NOMO-1 treated with DMSO at 0.1 percent for 48 hours (cell line): Measurements from ENCODE around the gene HRH1.
"Not testable (repeated sequence)": the region's sequence is repeated elsewhere in the genome, so short reads cannot be mapped to it uniquely, and the experiment has no call there.

Experiments
- DNase-seq: peaks from one replicate; lab custom pipeline; 2025; ENCODE audit not compliant: unreplicated experiment; lab: John Stamatoyannopoulos, UW

The HRH1 gene

GRCh38 chr3:11170052-11170770, 15.9 kb downstream of the HRH1 start:
- DNase-seq = no peak

- no peak for DNase-seq
Measured at GRCh38 chr3:11172096-11172690, 17.9 kb downstream of the HRH1 start.

- DNase-seq = no peak
Measured at GRCh38 chr3:11173828-11174465, 19.7 kb downstream of the HRH1 start.

DNA sequence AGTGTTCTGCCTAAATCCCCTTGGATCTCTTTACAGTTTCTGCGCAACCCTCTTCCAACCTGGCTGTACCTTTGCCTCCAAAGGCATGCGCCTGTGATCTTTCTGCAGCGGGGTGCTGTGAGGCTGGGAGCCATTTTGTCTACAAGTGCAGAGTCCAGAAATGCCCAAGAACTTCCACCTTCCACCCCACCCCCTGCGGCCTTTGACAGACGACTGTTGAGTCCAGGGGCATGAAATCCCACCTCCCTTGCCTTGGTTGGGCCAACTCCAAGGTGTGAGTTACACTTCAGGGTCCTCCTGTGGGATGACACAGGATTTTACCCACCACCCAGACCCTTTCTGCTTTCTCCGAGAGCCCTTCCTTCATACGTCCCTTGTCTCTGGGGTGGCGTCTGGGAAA, 24.1 kb downstream of the HRH1 start:
- DNase-seq = no peak

DNA sequence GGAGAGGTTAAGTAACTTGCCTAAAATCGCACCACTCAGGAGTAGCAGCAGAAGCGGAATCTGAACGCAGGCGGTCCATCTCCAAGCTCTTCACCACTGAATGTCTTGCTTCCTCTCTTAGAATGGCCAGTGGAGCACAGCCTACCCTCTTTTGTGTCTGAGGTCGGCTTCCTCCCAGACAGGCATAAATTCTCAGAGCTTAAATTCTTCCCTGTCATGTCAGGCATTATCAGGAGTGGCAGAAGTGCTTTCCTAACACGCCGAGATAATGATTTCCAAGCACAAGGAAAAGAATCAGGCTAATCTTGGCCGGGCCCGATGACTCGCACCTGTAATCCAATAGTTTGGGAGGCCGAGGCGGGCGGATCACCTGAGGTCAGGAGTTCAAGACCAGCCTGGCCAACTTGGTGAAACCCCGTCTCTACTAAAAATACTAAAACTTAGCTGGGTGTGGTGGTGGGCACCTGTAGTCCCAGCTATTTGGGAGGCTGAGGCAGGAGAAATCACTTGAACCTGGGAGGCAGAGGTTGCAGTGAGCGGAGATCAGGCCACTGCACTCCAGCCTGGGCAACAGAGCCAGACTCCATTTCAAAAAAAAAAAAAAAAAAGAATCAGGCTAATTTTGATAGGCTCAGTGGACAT, 30.2 kb downstream of the HRH1 start:
- DNase-seq = not testable (repeated sequence)

DNA sequence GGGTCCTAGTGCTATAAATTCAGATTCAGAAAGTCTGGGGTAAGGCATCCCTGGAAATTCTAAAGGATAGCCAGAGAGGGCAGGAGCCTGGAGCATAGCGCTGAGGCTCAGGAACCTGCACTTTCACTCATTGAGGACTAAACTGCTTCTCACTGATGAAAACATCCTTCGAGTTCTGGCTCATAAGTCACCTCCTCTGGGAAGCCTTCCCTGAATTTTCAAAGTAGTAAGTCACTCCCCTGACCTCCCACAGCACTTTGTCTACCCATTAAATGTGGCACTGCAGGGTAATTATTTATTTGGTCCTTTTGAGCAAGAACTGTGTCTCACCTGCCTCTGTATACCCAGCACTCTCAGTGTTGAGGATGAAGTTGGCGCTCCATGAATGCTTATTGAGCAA, 30.9 kb downstream of the HRH1 start:
- DNase-seq = no peak

GRCh38 chr3:11185564-11186317, 31.4 kb downstream of the HRH1 start:
- no peak for DNase-seq

- no peak for DNase-seq
Measured at GRCh38 chr3:11186318-11186692, 32.0 kb downstream of the HRH1 start.

GRCh38 chr3:11186771-11187191, 32.5 kb downstream of the HRH1 start:
- DNase-seq = no peak

GRCh38 chr3:11187681-11188080, 33.4 kb downstream of the HRH1 start:
- no peak for DNase-seq

DNA sequence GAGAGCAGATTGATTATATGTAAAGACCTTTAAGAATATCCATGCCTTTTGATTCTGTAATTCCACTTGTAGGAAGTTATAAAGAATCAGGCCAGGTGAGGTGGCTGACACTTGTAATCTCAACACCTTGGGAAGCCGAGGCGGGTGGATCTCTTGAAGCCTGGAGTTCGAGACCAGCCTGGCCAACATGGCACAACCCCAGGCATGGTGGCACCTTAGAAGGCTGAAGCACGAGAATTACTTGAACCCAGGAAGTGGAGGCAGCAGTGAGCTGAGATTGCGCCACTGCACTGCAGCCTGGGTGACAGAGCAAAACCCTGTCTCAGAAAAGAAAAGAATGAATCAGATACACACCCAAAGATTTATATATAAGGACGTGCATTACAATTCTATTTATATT, 33.9 kb downstream of the HRH1 start:
- no peak for DNase-seq

DNA sequence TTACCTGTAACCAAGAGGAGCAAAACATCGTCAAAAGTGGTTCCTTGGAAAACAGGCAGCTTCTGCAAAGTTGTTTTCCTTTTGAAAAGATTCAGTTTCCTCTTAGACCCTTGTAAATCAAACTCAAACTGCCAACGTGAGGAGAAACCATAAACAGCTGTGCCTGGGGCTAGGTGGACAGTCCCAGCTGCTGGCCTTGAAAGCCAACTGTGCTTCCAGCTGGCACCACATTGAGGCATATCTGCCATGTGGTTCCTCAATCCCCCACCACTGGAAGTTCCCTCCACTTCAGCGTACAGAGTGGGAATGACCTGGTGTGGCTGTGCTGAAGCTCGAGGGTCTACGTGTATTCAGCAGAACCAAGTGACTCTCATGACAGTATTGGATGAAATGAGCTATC, 40.9 kb downstream of the HRH1 start:
- no peak for DNase-seq

DNA sequence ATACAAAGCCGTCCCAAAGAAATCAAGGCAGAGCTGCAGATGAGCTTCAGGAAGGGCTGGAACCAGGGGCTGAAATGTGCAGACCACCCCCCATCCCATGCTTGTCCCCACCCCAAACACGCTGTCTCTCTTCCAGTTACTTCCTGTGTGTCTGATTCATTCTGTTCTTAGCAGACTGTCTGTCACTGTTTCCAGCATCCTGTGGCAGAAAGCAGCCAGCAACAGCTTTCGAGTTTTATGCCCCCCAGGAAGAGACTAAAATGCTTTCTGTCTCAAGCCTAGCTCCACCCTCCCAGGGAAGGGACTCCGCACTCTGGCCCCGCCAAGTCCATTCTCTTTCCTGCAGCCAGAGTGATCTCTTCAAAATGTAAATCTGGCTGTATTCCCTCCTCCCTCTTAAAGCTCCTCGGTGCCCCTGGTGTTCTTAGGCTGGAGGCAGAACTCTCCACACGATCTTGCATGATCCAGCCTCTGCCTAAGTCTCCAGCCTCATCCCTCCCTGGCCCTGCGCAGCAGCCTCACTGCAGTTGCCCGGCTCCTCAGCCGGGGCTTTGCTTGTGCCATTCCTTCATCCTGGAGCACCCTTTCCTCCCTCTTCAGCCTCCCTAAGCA, 41.5 kb downstream of the HRH1 start:
- no peak for DNase-seq

GRCh38 chr3:11197484-11197883, 43.2 kb downstream of the HRH1 start:
- no peak for DNase-seq

- DNase-seq = no peak
Measured at GRCh38 chr3:11198070-11198469, 43.8 kb downstream of the HRH1 start.

DNA sequence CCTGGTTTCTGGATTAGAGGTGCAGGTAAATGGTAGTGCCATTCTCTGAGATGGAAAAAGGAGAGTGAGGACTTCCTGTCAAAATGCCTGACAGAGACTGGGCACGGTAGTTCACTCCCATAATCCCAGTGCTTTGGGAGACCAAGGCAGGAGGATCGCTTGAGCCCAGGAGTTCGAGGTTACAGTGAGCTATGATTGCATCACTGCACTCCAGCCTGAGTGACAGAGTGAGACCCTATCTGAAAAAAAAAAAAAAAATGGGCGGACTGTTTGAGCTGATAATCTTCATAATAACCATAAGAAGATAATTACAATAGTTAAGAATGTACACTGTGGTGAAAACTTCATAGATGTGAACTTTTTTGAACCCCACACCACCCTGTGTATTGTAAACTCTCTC, 44.2 kb downstream of the HRH1 start:
- DNase-seq = no peak

DNA sequence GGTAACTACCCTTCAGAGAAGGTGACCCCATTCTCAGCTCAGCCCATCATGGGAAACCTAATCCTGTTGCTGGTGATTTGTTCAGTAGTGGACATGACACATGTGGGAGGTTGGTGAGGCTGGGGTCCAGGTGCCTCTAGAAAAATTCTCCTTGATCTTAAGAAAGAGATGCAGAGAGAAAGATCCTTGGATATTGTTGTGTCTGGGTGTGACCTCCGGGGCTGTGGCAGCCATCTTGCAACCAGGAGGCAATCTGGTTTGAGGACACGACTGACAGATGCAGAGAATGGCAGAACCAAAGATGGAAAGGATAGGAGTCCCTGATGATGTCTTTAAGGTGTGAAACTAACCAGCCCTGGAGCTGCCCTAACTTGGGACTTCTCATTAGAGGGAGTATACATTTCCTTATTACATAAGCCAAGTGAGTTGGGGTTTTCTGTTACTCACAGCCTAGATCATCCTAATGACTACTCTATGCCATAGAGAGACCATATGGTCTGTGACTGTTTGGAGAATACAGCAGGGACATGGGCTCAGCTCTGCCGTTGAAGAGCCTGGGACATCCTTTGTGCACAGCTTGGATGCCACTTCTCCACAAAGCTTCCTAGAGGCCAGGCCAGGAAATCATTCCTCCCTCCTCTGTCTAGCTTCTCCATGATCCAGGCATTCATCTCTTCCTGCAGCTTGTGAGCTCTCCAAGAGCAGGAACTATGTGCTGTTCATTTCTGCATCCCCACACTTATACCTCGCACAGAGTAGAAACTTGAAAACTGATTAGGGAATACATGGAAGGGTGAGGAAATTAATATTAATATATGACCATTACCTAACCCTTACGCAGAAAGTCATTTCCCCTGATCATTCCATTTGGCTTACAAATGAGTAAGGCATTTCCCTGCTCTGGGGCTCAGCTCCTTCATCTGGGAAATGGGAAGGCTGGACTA, 45.9 kb downstream of the HRH1 start:
- no peak for DNase-seq

DNA sequence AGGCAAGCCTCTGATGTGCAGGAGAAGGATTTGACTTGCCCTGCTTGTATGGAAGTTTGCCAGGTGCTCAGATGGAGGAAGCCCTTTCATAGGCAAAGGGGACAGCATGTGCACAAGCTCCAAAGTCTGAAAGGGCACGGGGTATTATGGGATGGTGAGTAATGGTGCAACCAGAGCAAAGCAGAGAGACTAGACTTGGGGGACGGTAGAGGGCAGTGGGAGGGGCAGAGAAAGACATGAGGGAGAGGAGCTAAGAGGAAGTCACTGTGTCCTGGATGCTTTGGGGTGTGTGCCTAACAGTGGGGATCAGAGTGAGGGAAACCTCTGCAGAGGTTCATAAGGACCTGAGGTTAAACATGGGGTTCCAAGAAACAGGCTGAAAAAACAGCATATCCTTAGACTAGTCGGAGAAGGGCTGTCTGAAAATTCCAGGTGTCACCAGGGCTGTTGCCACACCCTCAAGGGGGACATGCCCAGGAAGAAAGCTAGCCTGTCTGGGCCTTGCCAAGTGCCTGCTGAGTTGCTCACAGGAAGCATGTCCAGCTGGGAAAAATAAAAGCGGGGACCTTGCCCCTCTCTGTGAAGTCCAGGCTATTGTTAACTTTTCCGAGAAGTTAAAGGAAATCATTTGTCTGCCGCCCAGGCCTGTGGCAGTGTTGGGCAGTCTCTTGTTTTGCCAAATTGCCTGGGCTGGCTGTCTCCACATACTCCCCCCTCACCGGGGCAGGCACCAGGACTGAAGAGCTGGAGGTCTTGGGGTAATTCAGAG, 47.1 kb downstream of the HRH1 start:
- DNase-seq = no peak

DNA sequence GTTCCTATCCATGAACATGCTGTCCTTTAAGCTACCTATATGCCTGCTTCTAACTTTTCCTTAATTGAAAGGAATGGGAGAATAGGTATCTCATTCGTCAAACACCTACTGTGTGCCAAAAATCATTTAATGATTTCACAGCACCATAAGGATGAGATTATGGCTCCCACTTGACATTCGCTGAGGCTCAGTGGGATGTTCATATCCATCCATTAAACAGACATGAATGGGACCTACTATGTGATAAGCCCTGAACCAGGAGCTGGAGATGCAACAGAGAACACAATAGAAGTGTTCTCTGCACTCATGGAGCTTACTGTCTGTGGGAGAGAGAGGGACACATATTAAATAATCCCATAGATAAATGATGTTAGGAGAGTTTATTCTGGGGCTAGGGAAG, 49.7 kb downstream of the HRH1 start:
- no peak for DNase-seq
